Hippocampal formation (tissue), 2 donors: ENCODE data around the gene ISCU.
A peak's percentile ranks its signal among the peaks of the same experiment; 100 is the strongest.
"Not testable (repeated sequence)": the region's sequence is repeated elsewhere in the genome, so short reads cannot be mapped to it uniquely, and the experiment has no call there.

Experiments
- DNase-seq, 2 donors: peaks; one replicate each; lab custom pipeline; 2025; lab: John Stamatoyannopoulos, UW

ISCU gene

DNA sequence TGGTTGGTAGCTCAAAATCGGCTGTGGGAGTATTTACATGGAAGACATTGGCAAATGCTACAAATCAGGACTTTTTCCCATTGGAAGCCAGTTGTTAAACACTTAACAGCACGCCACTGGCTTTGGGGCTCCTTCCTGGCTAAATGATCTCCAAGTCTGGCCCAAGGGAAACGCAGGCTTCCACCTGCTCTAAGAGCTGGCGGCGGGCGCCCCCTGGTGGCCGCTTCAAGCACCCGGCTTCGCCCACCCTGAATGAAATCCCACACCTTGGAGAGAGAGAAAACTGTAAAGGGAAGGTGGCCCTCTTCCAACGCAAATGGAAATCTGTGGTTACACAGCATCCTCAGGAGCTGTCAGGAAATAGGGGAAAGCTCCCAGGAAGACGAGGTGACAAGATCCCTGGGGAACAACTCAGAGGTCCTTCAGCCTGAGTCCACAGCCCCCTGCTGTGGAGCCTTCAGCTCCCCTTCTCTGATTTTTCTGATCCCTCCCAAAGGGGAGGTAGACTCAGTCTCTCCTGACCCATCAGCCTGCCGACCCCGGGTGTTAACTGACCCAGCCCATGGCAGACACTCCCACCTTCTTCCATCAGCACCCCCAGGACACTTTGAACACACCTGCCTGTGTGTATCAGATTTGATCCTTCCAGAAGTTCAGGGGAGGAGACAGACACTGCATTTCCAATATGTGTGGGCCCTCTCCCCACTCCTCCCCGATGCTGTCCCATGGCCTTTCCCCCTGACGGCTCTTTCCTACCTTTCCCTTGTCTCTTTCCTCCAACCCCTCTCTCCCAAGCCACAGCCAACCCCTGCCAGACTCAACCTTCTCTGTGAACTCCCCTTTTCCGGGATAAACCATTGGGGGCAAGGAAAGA, 55.9 kb downstream of the ISCU start:
- peak; percentile 59 to 68 for DNase-seq

GRCh38 chr12:108618953-108619274, 56.5 kb downstream of the ISCU start:
- DNase-seq, result not testable (repeated sequence)
